Esophagus muscularis mucosa (tissue), 4 donors: ENCODE results near the gene MUC15. TPM values are rescaled to one million over a fixed set of nuclear protein-coding genes. Genes with fewer than 3 reads are reported as not detected.
A peak's percentile ranks its signal among the peaks of the same experiment; 100 is the strongest.

Experiments used
- DNase-seq: peaks from one replicate; pipeline ENCODE4 v3.0.0-alpha.2; 2017; ENCODE audit errors: extremely low spot score
- H3K27ac ChIP-seq, 4 donors: fragments of 200-600 bp; sonication (generic); replicated peaks in 1 of 4; 1 replicate in 3 of 4; 2 replicates in 1 of 4; pipeline ENCODE4 v1.5.1; 2016 to 2019; ENCODE audit warnings: mild to moderate bottlenecking in 1 of 4
- H3K27me3 ChIP-seq, 4 donors: fragments of 200-600 bp; sonication (generic); one replicate each; pipeline versions ENCODE4 v1.5.1 to v1.6.0; 2016 to 2019
- H3K36me3 ChIP-seq, 4 donors: fragments of 200-600 bp; sonication (generic); one replicate each; pipeline ENCODE4 v1.5.1; 2016 to 2019
- H3K4me1 ChIP-seq, 4 donors: fragments of 200-600 bp; sonication (generic); one replicate each; pipeline ENCODE4 v1.5.1; 2016 to 2019
- H3K4me3 ChIP-seq, 4 donors: fragments of 200-600 bp; sonication (generic); 1 replicate in 2 of 4; 2 replicates in 2 of 4; pipeline ENCODE4 v1.5.1; 2016 to 2019; ENCODE audit warnings: mild to moderate bottlenecking in 4 of 4, moderate library complexity in 1 of 4
- H3K9me3 ChIP-seq, 4 donors: fragments of 200-600 bp; sonication (generic); 1 replicate in 3 of 4; 2 replicates in 1 of 4; pipeline ENCODE4 v1.5.1; 2016 to 2019
- EP300 ChIP-seq: sonication (generic); formaldehyde crosslinking; IDR thresholded peaks from one replicate; pipeline ENCODE4 v1.6.1; 2017; ENCODE audit warnings: antibody characterized with exemption
- POLR2A ChIP-seq: fragments of 450-650 bp; IDR thresholded peaks from one replicate; pipeline ENCODE4 v1.6.1; 2017; ENCODE audit warnings: antibody characterized with exemption, moderate library complexity, mild to moderate bottlenecking, low read depth
- POLR2AphosphoS5 ChIP-seq, 2 donors: sonication (generic); formaldehyde crosslinking; IDR thresholded peaks; one replicate each; pipeline ENCODE4 v1.6.1; 2017; ENCODE audit warnings: antibody characterized with exemption in 2 of 2
- WGBS: methylation state at CpG from one replicate; pipeline ENCODE4 v1.1.5; 2018; 5-methylcytosine and 5-hydroxymethylcytosine counted together
- intact Hi-C: fragments of 100-400 bp; cut with DNase I; formaldehyde crosslinking; loops from one replicate; pipeline ENCODE4 v1.15.1; 2023
- total RNA-seq, 4 donors: library from RNA; depleted of rRNA; stranded (reverse); fragments of >200 nt; gene quantifications; one replicate each; pipeline versions ENCODE4 v1.1.0 to v1.2.1, GENCODE V29; 2016
- TF ChIP-seq, protein P1 (sequence below), 3 experiments: fragments of 200-600 bp in 2 of 3; fragments of 450-650 bp in 1 of 3; sonication (generic) in 2 of 3; IDR thresholded peaks; one replicate each; pipeline ENCODE4 v1.5.1; 2017 to 2019; ENCODE audit warnings: antibody characterized with exemption in 3 of 3, mild to moderate bottlenecking in 2 of 3, moderate library complexity in 1 of 3

Gene MUC15, protein sequence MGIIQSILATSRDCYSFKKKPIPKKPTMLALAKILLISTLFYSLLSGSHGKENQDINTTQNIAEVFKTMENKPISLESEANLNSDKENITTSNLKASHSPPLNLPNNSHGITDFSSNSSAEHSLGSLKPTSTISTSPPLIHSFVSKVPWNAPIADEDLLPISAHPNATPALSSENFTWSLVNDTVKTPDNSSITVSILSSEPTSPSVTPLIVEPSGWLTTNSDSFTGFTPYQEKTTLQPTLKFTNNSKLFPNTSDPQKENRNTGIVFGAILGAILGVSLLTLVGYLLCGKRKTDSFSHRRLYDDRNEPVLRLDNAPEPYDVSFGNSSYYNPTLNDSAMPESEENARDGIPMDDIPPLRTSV
- total RNA-seq, result 10 to 100 TPM in 1 of 4 donors, 1 to 10 TPM in 2, under 1 TPM in 1; 0.42 to 12.2 (median 1.3) TPM

DNA sequence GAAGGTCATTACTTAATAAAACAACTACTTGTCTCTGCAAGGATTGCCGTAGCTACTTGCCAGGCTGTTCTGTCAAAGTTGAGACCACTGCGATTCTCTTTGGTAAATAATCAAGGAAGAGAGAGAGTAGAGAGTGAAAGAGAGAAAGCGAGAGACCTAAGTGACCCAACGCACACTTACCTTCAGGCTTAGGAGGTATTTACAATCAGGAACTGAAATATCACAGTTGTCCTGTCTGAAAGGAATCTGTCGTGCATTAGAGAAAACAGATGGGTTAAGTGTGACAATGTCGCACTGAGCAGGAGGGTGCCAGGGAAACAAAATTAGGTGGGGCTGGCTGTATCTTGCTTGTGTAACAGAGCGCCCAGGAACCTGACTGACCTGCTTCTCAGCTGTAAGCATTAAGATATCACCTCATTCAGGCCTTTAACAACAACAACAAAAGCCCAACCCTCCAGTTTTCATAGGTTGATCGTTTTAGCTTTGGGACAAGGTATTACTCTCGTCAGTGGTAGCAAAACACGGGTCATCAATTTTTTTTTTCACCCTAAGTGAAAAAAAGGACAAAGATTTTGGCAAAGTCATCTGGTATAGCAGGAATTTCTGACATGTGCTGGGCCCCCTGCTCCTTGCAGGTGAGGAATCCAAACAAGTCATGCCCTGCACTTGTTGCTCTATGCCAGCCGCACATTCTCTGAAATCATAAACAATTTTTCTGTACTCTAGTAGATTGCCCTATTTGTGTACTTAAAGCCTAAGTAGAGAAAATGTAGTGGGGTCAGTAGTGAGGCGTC is at the start of gene MUC15:
MUC15 (minus strand) TSS at position 403 of the 794 bp plus-strand sequence. CDS start 5,169 bp downstream, outside the sequence.
- Histone ChIP-seq H3K27ac (peak within 1 kb of the TSS; percentile 16 to 55 (median 50)), H3K4me1 (peaks cover 0 to 48% (median 34%) of the 10 kb centered on the region in 4 donors), H3K27me3 (no peaks in the 10 kb centered on the region), H3K4me3 (peak within 1 kb of the TSS; percentile 3 to 28 (median 16)), H3K36me3 (no peaks in the 10 kb centered on the region), H3K9me3 (no peaks in the 10 kb centered on the region)
- no peak for DNase-seq
- TF ChIP-seq POLR2AphosphoS5 (IDR thresholded peaks at IDR 0.05) (no peak), EP300 (no peak), POLR2A (no peak)
- TF ChIP-seq, protein P1, sequence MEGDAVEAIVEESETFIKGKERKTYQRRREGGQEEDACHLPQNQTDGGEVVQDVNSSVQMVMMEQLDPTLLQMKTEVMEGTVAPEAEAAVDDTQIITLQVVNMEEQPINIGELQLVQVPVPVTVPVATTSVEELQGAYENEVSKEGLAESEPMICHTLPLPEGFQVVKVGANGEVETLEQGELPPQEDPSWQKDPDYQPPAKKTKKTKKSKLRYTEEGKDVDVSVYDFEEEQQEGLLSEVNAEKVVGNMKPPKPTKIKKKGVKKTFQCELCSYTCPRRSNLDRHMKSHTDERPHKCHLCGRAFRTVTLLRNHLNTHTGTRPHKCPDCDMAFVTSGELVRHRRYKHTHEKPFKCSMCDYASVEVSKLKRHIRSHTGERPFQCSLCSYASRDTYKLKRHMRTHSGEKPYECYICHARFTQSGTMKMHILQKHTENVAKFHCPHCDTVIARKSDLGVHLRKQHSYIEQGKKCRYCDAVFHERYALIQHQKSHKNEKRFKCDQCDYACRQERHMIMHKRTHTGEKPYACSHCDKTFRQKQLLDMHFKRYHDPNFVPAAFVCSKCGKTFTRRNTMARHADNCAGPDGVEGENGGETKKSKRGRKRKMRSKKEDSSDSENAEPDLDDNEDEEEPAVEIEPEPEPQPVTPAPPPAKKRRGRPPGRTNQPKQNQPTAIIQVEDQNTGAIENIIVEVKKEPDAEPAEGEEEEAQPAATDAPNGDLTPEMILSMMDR (IDR thresholded peaks at IDR 0.05), result no peak
- WGBS, result 59% methylated on average over 12 of the region's 12 CpGs
- intact Hi-C loops, result no loop called here

DNA sequence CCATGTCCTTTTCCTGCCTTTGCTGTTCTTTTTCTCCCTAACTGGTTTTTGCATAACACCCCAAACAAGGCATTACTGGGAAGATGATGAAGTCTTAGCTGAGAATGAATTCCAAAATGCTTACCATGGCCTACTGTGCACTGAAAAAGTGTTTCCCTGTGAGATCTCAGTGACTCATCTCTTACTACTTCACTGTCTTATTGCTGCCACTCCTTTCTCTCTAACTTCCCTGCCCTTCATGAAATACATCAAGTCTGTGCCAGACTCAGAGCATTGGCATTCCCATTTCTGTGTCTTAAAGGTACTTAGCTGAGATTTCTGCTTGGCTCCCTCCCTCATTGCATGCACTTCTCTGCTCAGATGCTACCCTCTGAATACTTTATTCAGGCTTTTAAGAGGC is 49.1 kb upstream of the MUC15 start:
- DNase-seq, result no peak
- H3K27me3 ChIP-seq, result no peaks in the 10 kb centered on the region
- intact Hi-C loops, result no loop called here
- H3K27ac ChIP-seq, result no peak overlapping the region
- H3K4me1 ChIP-seq, result peaks cover 0 to 13% (median 5%) of the 10 kb centered on the region in 4 donors
- no peaks in the 10 kb centered on the region for H3K36me3 ChIP-seq
- no peaks in the 10 kb centered on the region for H3K9me3 ChIP-seq
- TF ChIP-seq, protein P1 (IDR thresholded peaks at IDR 0.05), result no peak
- TF ChIP-seq POLR2A (no peak), EP300 (no peak), POLR2AphosphoS5 (IDR thresholded peaks at IDR 0.05) (no peak)
- no peak overlapping the region for H3K4me3 ChIP-seq

DNA sequence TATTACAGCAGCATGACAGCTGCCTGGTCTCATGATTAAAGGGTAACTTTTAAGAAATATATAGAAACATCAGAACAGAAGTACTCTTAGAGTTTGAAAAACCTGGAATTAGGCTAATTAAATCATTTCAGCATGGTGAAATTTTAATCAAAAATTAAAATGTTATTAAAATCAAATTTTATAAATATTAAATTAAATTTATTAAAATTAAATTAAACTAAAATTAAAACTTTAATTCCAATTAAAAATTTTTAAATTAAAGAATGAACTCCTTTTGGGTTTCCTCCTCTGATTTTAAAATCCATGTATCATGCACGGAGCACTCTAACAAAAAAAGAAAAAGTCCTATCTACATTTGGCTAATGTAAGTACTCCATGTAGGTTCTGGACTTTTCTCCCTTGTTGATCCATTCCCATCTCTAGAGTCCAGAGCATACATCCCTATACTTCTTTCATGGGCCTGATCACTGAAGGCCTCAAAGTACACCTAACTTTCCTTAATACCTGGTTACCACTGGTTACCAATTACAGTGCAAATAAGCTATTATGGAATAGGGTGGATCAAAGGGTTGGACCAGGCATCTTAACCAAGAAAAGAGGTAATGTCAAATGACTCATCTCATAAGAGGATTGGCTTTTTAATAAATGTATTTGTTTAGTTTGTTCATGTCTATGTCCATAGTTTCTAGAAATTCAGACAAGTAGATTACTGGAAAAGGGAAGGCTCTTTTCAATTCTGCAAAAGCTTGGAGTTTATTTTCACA is 48.4 kb upstream of the MUC15 start:
- TF ChIP-seq EP300 (no peak), POLR2AphosphoS5 (IDR thresholded peaks at IDR 0.05) (no peak), POLR2A (no peak)
- TF ChIP-seq, protein P1 (IDR thresholded peaks at IDR 0.05), result no peak
- 88% methylated on average over 1 of the region's 1 CpG for WGBS
- Histone ChIP-seq H3K9me3 (no peaks in the 10 kb centered on the region), H3K27ac (no peak overlapping the region), H3K36me3 (no peaks in the 10 kb centered on the region), H3K27me3 (no peaks in the 10 kb centered on the region), H3K4me3 (no peak overlapping the region), H3K4me1 (peaks cover 0 to 13% (median 5%) of the 10 kb centered on the region in 4 donors)
- no peak for DNase-seq
- intact Hi-C loops, result no loop called here

DNA sequence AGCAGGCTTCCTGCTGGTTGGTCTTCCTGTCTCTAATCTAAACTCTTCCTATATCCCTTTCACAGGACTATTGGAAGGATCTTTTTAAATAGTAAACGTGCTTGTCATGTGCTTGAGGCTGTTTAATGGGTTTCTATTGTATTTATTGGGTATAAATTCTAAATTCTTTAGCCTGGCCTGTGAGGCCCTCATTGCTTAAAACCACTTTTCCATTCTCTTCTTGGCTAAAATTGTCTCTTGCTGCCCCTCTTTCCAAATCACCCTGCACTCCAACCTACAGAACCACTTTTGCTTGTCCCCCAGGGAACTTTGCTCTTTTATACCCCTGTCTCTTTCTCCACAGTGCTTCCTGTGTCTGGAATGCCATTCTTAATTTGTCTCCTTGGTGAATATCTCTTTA is 46.4 kb upstream of the MUC15 start:
- intact Hi-C loops, result no loop called here
- Histone ChIP-seq H3K36me3 (no peaks in the 10 kb centered on the region), H3K4me3 (no peak overlapping the region), H3K9me3 (no peaks in the 10 kb centered on the region), H3K27ac (no peak overlapping the region), H3K4me1 (peaks cover 0 to 13% (median 5%) of the 10 kb centered on the region in 4 donors), H3K27me3 (no peaks in the 10 kb centered on the region)
- WGBS, result 57% methylated on average over 1 of the region's 1 CpG
- TF ChIP-seq POLR2A (no peak), POLR2AphosphoS5 (IDR thresholded peaks at IDR 0.05) (no peak), EP300 (no peak)
- TF ChIP-seq, protein P1 (IDR thresholded peaks at IDR 0.05), result no peak
- DNase-seq, result no peak
